Right hindlimb (tissue), 1 donor: Measurements from ENCODE around the gene FAM131A.

Experiments
- DNase-seq: peaks from one replicate; pipeline ENCODE4 v3.0.0-alpha.2; 2018

FAM131A gene

DNA sequence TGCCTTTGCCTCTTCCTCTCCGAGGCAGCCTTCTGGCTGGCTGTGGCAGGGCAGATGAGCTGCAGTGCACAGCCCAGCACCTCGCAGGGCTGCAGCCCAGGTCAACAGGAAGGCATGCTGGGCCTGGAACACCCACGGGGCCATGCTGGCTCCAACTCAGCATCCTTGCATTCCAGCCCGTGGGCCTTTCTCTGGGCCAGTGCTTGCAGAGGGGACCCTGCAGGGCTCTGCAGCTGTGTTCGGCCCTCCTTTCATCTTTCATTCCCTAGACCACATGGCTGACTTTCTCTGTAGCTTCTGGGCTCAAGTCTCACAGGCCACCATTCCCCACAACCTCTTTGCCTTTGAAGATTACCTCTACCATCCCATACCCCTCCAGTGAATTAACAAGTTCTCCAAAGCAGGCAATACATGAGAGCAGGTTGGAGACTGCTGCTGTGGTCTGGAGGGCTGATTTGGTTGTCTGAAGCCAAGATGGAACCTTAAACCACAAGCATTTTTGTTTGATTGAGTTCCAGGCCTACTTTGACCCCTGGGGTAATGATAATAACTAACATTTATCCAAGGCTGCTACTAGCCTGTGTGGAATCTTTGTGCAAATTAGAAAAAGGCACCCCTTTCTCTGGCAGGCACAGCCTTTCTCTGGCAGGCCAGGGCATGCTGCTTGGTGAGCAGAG lies 5.9 kb downstream of the FAM131A start:
- no peak for DNase-seq

DNA sequence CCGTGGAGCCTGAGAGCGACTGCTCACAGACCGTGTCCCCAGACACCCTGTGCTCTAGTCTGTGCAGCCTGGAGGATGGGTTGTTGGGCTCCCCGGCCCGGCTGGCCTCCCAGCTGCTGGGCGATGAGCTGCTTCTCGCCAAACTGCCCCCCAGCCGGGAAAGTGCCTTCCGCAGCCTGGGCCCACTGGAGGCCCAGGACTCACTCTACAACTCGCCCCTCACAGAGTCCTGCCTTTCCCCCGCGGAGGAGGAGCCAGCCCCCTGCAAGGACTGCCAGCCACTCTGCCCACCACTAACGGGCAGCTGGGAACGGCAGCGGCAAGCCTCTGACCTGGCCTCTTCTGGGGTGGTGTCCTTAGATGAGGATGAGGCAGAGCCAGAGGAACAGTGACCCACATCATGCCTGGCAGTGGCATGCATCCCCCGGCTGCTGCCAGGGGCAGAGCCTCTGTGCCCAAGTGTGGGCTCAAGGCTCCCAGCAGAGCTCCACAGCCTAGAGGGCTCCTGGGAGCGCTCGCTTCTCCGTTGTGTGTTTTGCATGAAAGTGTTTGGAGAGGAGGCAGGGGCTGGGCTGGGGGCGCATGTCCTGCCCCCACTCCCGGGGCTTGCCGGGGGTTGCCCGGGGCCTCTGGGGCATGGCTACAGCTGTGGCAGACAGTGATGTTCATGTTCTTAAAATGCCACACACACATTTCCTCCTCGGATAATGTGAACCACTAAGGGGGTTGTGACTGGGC lies 7.3 kb downstream of the FAM131A start:
- no peak for DNase-seq

DNA sequence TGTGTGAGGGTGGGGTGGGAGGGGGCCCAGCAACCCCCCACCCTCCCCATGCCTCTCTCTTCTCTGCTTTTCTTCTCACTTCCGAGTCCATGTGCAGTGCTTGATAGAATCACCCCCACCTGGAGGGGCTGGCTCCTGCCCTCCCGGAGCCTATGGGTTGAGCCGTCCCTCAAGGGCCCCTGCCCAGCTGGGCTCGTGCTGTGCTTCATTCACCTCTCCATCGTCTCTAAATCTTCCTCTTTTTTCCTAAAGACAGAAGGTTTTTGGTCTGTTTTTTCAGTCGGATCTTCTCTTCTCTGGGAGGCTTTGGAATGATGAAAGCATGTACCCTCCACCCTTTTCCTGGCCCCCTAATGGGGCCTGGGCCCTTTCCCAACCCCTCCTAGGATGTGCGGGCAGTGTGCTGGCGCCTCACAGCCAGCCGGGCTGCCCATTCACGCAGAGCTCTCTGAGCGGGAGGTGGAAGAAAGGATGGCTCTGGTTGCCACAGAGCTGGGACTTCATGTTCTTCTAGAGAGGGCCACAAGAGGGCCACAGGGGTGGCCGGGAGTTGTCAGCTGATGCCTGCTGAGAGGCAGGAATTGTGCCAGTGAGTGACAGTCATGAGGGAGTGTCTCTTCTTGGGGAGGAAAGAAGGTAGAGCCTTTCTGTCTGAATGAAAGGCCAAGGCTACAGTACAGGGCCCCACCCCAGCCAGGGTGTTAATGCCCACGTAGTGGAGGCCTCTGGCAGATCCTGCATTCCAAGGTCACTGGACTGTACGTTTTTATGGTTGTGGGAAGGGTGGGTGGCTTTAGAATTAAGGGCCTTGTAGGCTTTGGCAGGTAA lies 8.1 kb downstream of the FAM131A start:
- DNase-seq: peak; percentile 55

DNA sequence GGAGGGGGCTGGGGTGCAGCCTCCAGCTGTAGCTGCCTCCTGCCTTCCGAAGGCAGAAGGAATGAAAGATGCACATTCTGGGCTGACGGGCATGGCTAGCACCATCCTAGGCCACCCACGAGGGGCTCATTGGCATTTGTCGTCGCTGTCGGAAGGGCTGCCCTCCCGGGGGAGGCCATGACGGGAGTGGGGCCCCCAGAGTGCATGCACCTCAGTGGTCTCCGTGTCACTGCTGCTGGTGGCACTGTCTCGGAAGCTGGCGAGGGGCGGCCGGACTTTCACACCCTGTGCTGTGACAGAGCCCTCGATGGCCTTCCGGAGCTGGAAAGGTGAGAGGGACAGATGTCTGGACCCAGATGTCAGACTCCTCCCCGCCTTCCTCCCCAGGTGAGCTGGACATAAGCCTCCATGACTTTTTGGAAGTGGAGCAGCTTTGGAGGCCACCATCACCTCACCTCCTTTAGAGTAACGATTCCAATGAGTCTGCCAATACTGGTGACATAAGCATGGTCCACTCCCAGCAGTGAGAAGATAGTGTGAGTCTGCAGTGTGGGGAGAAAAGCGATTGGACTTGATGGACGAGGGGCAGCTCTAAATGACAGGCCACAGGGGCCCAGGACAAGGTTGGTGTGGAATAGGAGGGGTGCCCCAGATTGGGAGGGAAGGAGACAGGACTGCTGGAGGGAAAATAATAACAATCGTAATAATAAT lies 9.2 kb downstream of the FAM131A start:
- no peak for DNase-seq

DNA sequence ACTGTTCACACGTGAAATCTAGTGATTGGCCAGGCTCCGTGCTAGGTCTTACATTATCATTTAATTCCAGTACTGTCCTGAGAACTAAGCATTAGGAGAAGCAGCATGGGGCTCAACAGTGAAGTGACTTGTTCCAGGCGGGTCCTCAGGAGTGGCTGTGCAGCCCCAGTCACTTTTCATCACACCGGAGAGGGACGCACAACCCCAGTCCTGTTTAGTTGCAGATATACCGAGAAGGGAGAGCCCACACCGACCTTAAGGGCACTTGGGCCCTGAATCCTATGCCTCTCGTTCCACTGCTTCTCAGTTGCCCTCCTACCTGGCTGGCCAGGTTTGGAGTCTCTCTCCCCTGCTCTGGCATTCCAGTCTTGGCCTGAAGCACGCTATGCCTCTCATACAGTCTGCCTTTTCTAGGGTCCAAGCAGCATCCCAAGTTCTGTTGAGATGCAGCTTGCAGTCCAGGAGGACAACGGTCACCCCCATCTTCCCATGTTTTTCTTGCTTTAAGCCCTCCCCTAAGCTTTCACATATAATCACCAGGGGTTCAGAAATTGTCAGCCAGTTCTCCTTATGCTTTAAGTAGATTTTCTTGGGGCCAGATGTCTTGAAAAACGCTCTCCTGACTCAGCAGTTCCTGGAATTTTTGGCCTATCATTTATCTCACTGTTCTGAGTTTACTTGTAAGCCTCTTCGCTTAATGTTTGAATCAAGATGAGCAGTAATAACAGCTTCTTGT lies 10.1 kb downstream of the FAM131A start:
- no peak for DNase-seq

DNA sequence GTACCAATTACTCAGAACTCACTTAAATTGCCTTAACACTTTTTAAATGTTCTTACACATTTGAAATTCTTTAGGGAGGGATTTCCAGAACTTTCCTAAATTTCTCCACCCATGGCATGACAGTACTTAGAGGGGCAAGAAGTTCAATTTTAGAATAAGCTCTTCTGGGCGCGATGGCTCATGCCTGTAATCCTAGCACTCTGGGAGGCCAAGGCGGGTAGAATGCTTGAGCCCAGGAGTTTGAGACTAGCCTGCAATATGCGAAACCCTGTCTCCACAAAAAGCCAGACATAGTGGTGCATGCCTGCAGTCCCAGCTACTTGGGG lies 10.6 kb downstream of the FAM131A start:
- no peak for DNase-seq

DNA sequence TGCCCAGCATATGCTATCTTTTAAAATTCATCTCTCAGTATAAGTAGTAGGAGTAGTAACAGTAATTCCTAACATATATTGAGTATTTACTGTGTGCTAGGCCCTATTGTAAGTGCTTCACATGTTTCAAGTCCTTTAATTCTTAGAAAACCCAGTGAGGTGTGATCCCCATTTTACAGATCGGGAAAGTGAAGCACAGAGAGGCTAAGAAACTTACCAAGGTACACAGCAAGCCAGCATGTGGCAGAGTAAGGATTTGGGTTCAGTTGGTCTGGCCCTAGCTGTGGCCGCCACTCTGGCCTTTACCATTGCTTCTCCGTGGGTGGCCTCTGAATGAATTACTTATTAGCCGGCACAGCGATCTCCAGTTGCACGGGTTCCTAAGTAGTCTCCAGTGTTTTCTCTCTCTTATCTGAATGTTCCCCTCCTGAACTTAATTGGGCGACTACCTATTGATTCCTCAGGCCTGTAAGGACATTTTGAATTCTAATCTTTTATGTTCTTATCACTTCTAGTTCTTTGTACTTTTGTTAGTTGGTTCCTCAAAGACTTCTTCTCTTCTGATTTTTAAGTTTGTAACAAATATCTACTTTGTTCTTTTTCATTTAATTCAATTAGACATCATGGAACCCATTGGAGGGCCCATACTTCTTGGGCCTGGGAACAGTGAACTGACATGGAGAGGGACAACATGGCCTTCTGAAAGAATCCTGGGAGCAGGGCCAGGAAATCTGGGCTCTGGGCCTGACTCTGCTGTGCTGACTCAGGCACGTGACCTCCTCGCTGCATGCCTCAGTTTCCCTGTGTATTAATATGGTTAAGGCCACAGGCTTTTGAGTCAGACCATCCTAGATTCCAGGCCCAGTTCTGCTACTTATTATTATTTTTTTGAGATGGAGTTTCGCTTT lies 12.4 kb downstream of the FAM131A start:
- no peak for DNase-seq

DNA sequence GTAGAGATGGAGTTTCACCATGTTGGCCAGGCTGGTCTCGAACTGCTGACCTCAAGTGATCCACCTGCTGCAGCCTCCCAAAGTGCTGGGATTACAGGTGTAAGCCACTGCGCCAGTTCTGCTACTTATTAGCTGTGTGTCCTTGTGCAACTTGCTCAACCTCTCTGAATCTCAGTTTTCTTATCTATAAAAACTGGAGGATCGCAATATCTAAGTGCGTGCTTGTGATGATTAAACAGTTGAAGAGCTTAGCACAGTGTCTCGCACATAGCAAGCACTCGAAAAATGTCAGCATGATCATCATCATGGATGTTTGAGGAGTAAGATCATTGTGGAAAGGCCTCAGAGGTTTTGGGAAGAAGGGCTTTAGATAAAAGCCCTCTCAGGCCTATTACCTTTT lies 13.2 kb downstream of the FAM131A start:
- DNase-seq: no peak

DNA sequence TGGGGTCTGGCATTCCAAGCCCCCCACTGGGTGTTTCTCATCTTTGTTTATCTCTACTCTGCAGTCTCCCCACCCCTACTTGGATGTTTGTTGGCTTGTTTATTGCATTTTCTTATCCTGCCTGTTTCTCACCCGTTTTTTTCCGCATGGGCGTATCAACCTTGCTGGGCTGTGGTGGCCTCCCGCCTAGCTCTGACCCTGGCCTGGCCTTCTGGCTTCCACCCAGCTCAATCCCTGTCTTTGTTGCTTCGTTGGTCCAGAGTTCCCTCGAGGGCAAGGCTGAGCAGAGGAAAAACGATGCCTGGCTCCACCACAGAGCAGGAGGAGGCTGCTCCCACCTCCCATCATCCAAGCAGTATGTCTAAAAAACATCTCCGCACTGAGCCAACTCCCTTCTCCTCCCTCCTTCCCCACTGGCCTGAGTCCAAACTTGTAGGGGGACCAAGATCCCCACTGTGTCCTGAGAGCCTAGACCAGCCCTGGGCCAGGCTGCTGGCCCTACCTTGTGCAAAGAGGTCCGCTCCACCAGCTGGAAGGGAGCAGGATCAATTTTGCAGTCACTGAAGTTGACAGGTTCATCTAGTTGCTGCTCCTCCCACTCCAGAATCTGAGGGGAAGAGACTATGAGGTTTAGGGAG lies 14.2 kb downstream of the FAM131A start:
- no peak for DNase-seq

DNA sequence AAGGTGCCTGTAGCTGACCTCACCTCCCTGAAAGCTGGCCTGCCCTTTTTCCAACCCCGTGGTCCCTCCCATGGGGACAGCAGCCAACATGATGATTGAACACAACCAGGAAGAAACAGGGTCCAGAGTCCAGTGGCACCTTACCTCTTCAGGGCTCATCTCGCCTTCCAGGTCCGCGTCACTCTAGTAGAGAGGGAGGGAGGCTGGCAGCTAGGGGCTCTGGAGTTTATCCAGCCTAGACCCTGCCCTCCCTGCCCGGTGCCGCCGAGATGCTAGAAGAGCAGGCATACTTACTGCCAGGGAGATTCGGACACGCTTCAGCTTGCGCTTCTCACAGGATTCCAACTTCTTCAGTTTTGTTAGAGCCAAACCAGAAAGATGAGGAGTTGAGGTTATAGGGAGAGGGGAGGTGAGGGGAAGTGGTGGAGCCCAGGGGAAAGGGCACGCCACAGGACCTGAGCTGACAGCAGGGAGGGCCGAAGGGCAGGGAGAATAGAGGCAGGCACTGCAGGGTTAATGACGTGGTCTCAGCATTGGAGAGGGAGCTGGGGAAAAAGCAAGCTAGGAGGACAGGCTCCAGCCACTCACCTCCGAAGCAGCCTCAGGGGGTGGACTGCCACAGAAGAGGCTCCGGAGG lies 14.9 kb downstream of the FAM131A start:
- DNase-seq: no peak

DNA sequence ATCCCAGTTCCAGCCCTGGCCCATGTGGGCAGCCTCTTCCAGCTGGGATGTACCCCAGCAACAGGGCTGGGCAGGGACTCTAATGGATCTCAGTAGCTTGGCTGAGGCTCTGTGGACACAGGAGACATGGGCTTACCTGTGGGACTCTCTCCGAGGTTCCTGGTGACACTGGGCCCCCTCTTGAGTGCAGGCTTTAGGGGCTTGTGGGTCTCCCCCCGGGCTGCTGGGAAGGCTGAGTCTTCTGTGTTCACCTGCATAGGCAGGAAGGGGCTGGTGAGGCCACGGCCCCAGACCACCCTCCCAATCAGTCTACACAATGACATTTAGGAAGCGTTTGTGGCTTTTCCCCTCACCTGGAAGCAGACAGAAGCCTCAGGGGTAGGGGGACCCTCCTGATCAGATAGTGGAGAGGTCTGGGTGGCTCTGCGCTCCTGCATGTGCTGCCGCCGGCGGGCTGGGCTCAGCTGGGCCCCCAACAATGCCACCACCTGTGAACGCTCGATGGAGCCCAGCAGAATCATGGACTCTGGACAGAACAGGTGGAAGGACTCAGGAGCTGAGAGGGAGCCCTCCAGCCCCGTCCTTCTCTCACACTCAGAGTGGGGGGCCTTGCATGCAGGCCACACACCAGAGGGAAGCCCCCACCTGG lies 15.6 kb downstream of the FAM131A start:
- DNase-seq: no peak

DNA sequence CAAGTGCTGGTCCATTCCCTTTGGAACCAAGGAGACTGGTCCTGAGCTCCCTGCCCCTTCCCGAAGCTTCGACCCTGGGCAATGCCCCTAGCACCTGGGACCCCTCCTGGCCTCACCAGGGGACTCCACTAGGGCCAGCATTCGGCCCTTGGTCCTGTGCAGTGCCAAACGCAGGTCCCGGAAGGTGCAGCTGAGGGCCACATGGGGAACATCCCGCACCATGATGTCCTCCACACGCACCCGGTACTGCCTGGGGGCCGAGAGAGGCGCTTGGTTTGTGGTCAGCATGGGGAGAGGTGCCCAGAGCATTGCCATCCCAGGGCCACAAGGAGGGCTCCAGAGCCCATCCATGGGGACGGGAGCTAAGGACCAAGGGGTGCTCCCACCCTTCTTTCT lies 16.1 kb downstream of the FAM131A start:
- DNase-seq: no peak

DNA sequence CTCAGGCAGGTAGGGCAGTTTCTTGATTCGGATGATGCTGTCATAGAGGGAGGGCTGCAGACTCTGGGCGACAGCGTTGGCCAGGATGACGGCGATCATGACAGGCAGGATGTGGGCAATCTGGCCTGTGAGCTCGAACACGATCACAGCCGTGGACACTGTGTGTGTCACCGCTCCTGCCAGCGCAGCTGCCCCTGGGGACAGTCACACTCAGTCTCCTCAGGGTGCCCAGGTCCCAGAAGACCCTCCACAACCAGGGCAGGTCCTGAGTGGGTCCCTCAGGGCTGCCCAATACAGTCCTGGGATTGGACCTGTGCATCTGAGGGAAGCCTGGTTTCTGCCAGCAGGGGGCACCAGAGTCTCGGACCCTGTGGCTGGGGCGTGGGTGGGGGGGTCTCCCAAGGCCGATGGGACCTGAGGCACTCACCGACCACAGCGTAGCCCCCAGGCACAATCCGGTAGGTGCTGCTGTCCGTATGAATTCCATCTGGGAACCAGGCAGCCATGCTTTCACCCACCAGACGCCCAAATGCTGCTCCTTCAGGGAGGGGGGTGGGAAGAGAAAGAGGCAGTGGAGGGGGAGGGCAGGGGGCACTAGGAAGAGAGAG lies 16.8 kb downstream of the FAM131A start:
- DNase-seq: no peak

DNA sequence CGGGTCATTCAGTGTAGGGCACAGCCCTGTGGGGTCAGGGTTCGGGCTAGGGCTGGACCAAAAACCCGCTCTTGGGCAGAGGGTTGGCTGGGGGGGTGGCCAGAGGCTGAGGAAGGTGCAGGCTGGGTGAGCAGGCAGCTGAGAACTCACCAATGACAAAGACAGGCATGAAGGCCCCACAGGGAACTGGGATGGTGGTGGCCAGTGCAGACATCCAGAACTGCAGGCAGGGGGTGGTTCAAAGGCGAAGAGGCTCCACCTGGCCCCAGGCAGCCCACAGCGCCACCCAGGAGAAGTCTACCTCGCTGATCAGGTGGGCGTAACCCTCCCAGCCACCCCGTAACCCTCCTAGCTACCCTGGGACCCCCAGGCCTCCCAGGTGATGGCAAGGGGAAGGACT lies 17.4 kb downstream of the FAM131A start:
- DNase-seq: no peak

DNA sequence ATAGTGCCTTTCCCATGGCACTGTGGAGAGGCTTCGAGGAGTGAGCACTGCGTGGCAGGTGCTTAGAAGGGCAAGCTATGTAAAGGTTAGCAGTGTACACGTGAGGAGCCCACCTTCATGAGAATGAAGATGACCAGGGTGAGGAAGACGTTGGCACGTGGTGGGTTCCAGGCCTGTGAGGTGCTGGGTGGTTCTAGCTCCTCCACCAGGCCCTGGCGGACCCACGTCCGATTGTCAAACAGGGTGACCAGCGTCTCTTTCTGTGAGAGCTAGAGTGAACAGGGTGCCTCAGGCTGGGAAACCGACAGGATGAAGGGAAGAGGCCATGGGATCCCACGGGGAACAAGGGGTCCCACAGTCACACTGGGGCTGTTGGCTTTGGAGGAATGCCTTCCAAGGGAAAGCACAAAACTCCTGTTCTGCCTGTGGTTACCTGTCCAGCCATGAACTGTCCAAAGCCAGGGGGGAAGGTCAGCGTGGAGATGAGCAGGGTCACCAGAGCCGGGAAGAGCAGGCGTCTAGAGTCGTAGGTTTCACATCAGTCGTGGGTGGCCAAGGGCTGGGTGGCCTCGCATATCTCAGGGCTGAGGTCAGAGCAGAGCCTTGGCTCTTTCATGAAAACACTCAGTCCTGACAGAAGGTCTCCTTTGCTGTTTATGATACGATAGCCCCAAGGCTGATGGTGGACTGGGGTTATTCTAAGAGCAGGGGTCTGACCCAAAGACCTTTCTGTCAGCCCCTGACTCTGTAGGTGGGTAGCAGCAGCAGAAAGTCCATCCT lies 18.1 kb downstream of the FAM131A start:
- no peak for DNase-seq

DNA sequence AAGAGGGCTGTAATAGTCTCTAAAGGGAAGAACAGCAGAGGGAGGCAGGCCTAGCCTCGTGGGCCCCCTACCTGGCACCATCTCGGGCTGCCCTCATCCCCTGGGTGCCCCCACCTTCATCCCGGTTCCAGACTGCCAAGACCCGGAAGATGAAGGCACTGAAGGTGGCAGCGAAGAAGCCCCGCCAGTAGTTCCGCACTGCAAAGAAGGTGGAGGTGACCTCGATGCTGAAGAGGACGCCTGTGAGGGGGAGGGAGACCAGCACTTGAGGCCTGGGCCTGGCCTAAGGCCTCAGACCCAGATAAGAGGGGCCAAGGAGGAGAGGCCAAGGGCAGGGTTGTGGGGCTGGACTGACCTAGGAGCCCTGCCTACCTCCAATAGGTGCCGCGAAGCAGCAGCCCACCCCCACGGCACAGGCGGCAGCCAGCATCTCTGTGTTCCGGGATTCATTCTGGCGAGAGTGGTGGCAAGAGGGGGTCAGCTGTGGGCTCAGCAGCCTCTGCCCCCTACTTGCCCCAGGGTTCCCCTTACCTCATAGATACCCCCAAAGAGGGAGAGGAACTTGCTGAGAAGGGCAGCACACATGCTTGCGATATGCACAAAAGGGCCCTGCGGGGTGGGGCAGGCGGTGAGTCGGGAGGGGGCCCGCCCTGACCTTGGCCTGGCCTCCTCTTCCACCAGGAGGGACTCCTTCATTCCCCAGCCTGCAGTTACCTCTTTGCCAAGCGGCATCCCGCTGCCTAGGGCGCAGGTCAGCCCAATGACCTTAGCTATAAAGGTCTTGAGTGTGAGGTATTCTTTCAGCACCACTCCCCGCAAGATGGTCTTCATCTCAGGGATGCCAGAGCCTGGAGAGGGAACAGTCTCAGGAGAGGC lies 20.1 kb downstream of the FAM131A start:
- DNase-seq: no peak

DNA sequence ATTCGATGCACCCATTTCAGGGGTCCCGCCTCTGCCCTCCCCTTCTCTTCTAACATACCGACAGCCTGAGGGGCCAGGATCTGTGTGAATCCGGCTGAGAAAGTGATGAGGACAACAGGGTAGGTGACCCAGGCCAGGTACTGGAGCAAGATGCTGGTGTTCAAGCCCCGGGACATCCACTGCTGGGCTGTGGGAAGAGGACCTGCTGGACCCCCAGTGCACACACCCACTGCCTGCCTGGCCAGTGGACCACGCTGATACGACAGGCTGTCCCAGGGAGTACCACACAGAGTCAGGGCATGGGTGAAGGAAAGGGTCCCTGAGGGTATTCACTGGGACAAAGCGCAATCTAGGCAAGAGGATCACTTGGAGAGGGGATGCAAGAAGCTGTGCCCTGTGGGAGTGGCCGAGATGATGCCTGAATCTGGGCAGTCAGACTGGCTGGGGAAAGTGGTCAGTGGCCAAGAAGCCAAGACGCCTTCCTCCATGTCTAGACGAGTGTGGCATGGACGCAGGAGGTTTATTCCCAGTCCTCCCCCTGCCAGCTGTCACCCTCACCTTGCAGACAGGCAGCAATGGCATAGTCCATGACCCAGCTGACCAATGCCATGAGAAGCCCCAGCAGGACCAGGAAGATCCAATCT lies 20.8 kb downstream of the FAM131A start:
- no peak for DNase-seq
